HG03469 (cell line): Measurements from ENCODE around the gene PIAS1.

Source experiments
- ATAC-seq: cut with Tn5 transposase; IDR thresholded peaks from one replicate; pipeline ENCODE4 v1.9.1; 2021; ENCODE audit warnings: mild to moderate bottlenecking, moderate library complexity, moderate number of reproducible peaks; ENCODE audit not compliant: unreplicated experiment

PIAS1 gene

DNA sequence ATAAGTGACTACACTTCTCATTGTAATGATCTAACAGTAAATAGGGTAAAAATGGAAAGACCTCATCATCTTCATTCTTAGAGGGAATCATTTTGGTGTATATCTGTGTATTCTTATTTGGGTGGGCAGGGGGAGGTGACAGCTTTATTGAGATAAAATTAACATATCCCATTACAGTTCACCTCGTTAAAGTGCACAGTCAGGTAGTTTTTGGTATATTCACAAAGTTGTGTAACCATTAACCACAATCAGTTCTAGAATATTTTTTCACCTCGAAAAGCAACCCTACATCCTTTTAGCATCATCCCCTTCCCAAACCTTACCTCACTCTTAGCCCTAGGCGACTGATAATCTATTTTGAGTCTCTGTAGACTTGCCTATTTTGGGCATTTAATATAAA, 8.1 kb downstream of the PIAS1 start:
- ATAC-seq: no peak

DNA sequence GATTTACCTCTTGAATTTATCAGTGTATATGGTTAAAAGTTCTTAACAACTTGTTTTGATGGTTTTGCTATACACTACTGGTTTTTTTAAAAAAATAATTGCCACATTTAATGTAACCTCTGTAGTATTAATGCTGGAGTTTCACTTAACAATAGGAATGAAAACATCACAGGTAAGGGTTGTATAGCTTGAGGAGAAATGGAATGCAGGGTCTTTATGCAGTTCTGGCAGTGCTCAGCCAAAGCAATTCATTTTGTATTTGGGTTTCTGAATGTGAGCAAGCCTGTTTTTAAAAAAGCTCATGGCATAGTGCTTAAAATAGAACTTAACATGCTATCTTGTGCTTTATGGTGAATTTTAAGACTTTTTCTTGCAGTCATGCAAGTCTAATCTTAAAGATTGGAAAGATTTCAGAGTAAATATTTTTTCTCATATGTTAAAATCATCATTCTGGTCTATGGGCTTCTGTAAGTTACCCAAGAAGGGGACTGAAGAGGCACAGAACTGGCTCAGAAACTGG, 8.9 kb downstream of the PIAS1 start:
- no peak for ATAC-seq

DNA sequence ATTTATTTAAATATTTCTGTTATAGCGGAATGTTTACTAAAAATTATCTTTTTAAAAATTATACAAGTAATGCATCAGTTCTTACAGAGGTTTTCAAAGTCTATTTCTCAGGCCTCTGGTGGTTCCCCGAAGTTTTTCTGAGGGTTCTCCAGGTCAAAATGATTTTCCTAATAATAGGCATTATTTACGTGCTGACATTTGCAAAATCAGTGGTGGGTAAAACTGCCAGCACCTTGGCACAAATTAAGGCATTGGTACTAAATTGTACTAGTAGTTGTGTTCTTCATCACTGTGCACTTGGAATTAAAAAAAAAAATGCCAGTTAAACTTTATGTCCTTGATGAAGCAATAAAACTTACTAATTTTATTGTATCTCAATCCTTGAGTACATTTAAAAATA, 9.5 kb downstream of the PIAS1 start:
- ATAC-seq: no peak

DNA sequence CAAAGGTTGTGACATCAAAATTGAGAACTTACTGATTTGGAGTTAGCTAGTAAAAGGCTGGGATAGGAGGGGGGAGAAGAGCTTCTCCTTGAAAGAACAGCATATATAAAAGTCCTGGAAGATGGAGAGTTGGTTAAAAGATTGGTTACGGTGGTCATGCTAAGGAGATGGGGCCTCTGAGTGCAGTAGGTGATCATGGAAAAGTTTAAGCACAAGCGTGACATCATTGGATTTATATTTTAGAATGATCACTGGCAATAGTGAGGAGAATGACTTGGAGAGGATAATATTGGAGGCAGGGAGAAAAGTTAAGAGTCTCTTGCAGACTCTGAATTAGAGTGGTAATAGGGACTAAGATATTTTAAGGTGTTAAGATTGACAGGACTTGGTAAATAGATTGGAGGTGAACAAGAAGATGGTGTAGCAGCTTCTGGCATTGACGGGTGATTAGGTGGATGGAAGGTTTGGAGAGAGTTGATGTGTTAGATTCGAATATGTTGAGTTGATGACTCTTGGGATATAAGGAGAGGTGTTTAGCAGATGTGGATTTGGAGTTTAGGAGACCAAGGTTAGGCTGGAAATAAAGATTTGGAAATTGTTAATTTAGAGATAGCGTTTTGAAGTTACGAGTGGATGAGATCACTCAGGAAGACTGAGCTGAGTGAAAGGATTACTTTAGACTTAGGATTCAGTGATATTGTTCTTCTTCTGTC, 19.6 kb downstream of the PIAS1 start:
- no peak for ATAC-seq

DNA sequence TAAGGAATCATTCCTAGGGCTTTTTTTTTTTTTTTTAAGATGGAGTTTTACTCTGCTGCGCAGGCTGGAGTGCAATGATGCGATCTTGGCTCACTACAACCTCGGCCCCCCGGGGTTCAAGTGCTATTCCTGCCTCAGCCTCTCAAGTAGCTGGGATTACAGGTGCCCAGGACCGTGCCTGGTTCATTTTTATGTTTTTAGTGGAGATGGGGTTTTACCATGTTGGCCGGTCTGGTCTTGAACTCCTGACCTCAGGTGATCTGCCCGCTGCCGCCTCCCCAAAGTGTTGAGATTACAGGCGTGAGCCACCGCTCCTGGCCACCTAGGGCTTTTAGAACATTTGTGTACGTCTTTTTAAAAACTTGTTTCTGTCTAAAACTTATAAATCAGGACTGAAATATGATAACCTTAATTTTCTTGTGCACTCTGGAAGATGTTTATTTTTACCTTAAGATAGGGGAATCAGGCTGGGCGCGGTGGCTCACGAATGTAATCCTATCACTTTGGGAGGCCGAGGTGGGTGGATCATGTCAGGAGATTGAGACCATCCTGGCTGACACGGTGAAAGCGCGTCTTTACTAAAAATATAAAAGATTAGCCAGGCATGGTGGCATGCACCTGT, 21.8 kb downstream of the PIAS1 start:
- ATAC-seq: no peak

DNA sequence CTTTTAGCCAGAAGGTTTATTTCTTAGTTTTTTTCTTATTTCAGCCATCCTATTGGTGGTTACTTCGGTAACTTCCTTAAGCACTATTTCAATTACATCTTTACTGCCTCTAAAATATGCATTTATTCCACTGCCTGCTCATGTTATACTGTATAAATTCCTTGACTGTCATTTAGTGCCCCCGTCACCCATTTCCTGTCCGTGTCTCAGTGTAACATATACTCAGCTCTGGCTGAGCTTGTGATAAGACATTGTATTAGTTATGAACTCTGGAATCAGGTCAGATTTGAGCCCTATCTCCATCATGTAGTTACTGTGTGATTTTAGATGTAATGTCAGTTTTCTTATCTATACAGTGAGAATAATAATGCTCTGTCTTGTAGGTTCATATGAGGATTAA, 24.2 kb downstream of the PIAS1 start:
- ATAC-seq: no peak

DNA sequence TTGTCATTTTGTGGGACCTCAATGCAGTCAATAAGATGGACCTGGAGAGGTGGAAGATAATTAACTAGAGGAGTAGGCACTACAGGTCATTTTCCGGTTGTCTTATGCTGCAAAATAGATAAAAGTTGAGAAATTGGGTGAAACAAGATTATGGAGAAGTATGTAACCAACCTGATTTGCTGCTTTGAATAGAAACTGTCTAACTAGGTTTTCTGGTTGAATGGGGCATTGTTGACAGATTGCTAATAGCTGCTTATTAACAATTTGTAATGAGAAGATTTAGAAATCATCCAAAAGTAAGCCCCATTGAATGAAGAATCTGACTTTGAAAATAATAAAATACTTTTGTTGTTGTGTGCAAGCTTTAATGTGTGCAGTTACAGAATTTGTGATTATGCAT, 26.2 kb downstream of the PIAS1 start:
- no peak for ATAC-seq

DNA sequence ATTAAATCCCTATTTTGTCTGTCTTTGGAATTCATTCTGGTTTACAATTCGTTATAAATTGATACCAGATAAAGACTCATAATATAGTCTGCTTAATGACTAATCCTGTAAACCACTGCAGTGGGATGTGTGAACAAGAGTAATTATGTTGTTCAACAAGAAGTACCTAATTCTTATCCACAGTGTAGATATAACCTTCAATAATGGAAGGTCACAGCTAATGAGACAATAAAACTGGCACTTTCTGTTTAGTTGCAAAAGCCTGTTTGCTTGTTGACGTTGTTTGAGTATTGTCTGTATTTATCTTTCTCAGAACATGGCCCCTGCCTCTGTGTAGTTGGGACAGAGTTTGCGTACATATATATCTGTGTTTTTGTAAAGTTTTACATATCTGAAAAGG, 26.7 kb downstream of the PIAS1 start:
- ATAC-seq: no peak

DNA sequence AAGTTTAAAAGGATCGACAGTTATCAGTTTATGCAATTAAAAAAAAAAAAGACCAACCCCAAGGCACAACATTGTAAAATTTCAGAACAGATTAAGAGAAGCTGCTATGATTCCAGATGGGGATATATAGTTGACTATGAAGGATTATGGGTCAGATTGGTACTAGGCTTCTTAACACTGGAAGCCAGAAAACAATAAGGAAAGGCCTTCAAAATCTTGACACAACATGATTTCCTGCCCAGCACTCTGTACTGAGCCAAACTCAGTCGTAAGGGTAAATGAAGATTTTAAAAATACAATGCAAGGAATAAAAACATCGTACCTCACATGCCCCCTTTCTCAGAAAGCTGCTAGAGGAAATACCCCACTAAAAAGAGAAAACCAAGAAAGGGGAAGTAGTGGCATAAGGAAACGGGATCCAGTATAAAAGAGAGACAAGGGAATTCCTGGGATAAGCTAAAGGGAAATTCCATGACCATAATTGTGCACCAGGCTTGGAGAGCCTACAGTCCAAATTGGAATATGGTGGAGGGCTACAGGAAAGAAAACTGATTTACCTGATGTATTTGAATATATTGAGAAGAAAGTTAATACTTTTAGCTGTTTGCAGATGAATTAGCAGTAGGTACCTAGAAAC, 27.9 kb downstream of the PIAS1 start:
- ATAC-seq: no peak

DNA sequence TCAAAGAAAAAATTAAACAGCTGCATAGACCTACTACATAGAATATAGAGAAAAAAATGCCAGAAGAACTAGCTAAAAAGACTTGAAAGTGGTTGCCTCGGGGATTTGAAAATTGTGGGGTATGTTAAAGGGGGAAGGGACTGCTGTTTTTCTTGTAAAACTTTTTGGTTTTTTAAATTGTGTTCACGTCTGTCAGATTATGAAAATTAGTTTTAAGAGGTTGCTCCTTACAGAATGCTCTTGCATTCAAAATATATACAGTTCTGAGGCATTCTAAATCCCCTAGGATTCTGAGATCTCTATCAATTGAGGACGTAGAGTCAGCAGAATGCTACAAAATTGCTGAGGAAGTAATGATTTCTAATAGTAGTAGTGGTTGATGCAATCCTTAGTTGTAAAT, 28.6 kb downstream of the PIAS1 start:
- no peak for ATAC-seq

DNA sequence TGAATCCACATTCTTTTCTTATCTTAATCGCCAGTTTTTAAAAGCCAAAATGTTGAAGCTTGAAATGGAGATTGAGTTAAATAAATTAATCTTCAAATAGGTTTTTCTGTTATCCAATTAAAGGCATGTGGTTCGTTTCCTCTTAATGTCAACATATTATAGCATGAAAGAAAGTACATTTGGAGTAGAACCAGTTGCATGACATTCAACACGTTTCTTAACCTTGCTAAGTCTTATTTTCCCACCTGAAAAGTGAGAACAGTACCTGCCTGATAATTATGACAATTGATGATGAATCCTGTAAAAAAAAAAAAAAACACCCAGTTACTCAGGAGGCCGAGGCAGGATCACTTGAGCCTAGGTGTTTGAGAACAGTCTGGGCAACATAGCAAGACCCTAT, 29.3 kb downstream of the PIAS1 start:
- ATAC-seq: no peak

DNA sequence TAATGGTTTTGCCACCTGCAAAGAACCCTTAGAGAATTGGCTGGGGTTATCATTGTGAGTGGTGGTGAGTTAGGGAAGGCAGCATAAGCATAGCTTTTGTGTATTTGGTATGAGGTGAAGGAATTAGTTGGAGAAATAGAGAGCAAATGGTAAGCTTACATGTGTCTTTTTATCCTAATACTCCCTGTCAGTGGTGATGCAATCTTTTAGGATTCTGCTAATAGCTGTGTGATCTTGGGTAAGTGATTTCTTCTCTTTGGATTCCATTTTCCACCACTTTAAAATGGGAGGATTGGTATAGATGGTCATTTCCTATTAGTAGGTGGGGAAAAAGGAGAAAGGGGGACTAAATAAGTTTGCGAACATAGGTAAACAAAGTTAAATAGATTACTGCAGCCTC, 30.9 kb downstream of the PIAS1 start:
- ATAC-seq: no peak

DNA sequence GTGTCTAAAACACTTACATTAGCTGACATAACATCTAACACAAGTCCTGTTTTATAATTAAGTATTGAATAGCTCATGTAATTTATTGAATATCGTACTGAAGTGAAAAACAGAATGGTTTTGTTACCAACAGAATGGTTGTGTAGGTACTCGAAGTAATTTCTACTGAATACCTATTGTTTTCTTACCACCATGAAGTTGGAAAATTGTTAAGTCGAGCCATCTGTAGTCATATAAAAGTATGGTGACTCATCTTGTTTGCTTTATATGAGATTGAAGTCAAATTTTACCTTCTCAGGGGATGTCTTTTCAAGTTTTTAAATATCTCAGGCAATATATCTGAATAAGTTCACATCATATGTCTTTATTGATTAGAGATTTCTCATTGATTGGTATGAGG, 37.6 kb downstream of the PIAS1 start:
- ATAC-seq: no peak

DNA sequence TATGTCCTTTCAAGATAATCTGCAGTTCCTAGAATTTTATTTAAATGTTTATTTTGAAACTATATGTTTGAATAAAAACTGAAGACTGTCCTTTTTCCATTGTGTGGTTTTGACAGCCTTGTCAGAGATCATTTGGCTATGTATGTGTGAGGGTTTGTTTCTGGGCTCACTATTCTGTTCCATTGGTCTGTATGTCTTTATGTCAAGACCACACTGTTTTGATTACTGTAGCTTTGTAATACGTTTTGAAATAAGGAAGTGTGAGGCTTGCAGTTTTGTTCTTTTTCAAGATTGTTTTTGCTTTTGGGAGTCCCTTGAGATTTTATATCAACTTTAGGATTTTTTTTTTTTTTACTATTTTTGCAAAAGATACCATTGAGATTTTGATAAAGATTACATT, 42.0 kb downstream of the PIAS1 start:
- ATAC-seq: no peak

DNA sequence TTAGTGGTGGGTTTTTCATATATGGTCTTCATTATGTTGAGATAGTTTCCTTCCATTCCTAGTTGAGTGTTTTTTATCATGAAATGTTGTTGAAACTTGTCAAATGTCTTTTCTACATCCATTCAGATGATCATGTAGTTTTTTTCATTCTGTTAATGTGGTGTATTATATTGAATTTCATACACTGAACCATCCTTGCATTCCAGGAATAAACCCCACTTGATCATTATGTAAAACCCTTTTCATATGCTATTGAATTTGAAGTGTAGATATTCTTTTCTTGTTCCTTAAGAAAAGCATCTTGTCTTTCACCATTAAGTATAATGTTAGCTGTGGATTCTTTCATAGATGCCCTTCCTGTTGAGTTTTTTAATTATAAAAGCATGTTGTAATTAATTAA, 42.9 kb downstream of the PIAS1 start:
- no peak for ATAC-seq

DNA sequence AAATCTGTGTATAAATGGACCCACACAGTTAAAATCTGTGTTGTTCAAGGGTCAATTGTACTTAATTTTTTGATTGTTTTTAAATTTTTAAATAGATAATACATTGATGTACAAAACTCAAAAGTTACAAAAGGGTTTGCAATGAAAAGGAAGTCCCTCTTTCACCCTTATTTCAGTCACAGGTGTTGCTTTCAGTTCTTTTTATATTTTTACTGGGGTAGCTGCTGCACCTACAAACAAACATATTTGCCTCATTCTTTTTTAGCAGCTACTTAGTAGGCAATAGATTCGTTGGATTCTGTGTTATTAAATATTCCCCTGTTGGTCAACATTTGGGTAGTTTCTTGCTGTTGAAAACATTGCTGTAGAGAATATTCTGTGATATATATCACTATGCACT, 44.4 kb downstream of the PIAS1 start:
- ATAC-seq: no peak

DNA sequence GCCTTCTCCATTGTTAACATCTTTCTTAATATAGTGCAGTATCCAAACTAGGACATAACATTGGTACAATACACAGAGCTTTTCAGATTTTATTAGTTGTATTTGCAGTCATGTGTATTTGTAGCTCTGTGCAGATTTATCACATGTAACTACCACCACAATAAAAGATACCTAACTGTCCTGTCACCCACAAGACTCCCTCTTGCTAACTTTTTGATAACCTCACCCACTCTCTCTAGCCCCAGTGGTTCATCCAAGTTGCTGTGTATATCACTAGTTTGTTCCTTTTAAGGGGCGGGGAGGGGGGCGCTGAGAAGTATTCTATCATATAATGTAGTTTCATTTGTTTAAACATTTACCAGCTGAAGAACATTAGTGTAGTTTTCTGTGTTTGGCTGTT, 46.1 kb downstream of the PIAS1 start:
- ATAC-seq: no peak

DNA sequence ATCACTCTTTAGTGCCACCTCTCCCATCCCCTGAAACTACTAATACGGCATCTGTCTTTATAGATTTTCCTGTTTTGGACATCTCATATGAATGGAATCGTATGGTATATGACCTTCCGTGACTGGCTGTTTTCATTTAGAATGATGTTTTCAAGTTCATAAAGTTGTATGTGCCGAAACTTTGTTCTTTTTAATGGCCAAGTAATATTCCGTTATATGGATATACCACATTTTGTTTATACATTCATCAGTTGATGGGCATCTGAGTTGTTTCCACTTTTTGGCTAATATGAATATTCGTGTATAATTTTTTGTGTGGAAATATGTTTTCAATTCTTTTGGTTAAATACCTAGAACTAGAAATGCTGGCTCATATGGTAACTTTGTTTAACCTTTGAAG, 49.5 kb downstream of the PIAS1 start:
- no peak for ATAC-seq

DNA sequence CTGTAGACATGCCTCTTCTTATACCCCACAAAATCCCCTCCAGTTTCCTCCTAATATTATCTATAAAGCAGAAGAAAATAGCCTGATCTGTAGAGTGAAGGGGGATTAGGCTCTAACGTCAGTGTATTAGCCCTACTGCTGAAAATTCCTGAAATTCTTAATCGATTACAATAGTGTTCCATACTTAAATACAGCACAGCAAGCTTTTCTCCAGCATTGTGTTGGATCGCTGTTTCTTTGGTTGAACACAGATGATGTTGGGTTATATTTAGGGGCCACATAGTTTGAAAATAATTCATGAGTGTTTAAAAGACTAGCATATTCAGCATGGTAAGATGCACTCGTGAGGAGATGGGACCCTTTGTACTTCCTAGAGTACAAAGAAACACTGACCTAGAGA, 52.5 kb downstream of the PIAS1 start:
- ATAC-seq: no peak

DNA sequence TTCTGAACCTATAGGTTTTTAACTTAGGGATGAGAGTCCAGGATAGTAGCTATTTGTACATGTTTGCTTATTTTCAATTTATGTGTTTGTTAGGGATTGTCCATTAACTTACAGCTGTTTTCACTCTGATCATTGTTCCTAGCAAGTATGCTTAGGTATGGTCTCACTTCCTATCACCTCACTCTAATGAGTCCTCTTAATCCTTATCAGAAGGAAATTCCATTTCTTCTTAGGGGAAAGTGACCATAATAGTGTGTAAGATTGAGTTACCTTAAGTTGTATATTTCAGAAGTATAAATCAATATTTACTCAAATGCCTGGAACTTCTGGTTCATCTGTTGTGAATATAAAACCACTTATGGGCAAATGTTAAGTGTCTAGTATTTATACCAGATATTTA, 53.0 kb downstream of the PIAS1 start:
- ATAC-seq: no peak

DNA sequence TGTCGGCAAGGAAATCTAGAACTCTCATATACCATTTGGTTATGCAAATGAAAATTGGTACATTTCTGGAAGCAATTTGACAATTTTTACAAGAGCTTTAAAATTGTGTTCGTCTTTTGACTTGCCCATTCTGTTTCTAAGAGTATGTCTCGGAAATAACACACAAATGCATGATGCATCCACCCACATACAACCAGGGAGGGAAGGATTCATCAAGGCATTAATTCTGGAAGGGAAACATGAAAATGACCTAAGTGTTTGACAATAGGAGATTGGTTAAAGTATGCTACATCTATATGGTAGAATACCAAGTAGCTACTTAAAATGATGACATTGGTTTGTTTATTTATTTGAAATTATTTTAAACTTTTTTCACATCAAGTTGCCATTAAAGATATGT, 58.6 kb downstream of the PIAS1 start:
- no peak for ATAC-seq

DNA sequence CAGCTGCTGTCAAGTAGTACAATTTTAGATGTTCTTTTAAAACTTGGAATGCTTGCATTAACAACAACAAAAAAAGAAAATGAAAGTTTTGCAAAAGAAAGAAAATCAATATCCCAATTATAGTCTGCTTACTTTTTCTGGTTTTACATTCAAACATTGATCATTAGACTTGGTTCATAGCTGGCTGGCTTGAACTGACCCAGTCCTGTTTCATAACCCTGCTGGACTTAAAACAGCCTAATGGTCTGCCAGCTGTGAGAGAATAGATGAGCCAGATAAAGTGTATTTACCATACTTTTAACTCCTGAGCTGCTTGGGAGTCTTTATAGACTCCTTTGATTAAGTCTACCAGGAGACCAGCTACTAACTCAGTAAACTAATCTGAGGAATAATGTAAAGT, 59.2 kb downstream of the PIAS1 start:
- no peak for ATAC-seq
